ENCODE results near the gene ESF1. TPM values are rescaled to one million over a fixed set of nuclear protein-coding genes. Genes with fewer than 3 reads are reported as not detected.
A peak's percentile ranks its signal among the peaks of the same experiment; 100 is the strongest.

ESF1 gene
- total and polyA plus RNA-seq, 12 donors: 5.9 to 23.1 (median 13.5) TPM

DNA sequence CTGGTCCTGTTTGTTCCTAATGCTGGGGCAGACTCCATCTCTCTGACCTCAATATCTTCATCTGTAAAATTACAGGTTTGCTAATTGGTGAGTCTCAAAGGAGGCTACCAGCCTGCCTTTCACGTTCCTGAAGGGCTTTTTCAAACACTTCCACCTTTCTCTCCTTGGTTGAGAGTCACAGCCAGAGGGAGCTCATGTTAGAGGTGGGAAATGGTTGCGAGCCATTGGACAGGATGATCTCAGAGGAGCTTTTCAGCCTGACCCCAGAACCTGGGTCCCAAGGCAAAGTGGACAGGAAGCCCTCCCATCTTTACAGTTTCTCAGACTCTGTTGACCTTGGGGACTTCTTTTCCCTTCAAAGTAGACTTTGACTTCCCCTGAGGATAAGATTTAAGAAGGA, 37.7 kb upstream of the ESF1 start:
- Histone ChIP-seq H3K4me1 (peaks cover 0 to 13% (median 0%) of the 10 kb centered on the region in 9 donors), H3K27ac (no peak overlapping the region), H3K4me3 (no peak overlapping the region), H3K36me3 (peaks cover 0 to 24% (median 6%) of the 10 kb centered on the region in 9 donors), H3K9me3 (peaks cover 0 to 8% (median 0%) of the 10 kb centered on the region in 11 donors), H3K27me3 (no peaks in the 10 kb centered on the region)
- intact Hi-C loops (cut with DNase I): loop anchor here in 4 of 10 donors (5.0 to 10.0 kb wide), 5 partner anchors 122 to 240 kb away; no protein-coding TSS in a partner anchor
- ATAC-seq (no peak), DNase-seq (no peak)
- 54 to 69% methylated on average over 2 of the region's 2 CpGs for WGBS, 2 donors
- TF ChIP-seq CTCF (IDR thresholded peaks at IDR 0.05): peak in 1 of 9 donors; percentile 10

DNA sequence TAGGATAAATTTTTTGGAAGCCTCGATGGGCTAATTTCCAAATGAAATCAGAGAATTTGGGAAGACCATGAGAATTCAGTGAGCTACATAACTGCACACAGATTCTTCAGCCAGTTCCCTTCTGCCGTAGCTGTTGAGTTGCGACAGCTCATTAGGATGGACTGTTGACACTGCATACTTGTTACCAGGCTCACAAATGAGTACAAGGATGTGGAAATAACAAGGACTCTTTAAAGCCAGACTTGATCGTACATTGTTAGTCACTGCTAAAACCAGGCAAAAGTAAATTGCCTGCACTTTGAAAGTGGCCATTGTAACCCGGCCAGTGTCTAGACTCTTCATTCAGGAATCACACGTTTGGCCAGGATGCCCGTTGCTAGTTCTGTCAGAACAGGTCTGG, 37.2 kb upstream of the ESF1 start:
- WGBS, 2 donors: 87 to 88% methylated on average over 7 of the region's 7 CpGs
- Histone ChIP-seq H3K9me3 (peaks cover 0 to 8% (median 0%) of the 10 kb centered on the region in 11 donors), H3K27ac (no peak overlapping the region), H3K27me3 (no peaks in the 10 kb centered on the region), H3K4me1 (peaks cover 0 to 13% (median 0%) of the 10 kb centered on the region in 9 donors), H3K4me3 (no peak overlapping the region), H3K36me3 (peaks cover 0 to 30% (median 10%) of the 10 kb centered on the region in 9 donors)
- ATAC-seq: peak in 1 of 8 donors; percentile 14
- no peak for TF ChIP-seq CTCF (IDR thresholded peaks at IDR 0.05)
- DNase-seq: no peak
- intact Hi-C loops (cut with DNase I): loop anchor here in 9 of 10 donors (2.0 to 10.0 kb wide), 6 partner anchors 123 to 240 kb away; no protein-coding TSS in a partner anchor

DNA sequence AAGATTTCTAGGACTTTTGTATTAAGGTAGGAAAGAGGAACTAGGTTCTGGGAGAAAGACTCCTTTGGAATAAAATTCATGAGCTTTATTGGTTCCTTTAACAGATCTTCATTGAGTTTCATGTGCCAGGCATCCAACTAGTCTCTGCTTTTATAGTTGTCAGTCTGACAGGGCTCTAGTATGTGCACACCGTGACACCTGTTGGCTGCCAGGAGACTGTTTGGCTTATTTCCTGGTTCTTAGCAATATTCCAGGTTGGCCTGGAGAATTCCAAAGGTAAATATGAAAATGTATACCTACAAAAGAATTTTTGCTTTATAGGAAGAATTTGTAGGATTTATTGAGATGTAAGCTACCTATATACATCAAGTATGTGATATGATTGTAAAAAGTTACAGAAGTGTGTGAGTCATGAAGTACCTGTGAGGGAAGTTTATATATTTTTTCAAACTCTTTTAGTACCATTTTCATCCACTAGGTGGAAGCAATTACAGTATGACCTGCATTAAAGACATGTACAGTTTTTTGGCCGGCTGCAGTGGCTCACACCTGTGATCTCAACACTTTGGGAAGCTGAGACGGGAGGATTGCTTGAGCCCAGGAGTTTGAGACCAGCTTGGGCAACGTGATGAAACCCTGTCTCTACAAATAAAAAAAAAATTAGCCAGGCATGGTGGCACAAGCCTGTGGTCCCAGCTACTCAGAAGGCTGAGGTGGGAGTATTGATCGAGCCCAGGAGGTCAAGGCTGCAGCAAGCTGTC, 35.3 kb upstream of the ESF1 start:
- Histone ChIP-seq H3K27me3 (no peaks in the 10 kb centered on the region), H3K9me3 (peaks cover 0 to 8% (median 0%) of the 10 kb centered on the region in 11 donors), H3K27ac (no peak overlapping the region), H3K36me3 (peaks cover 0 to 48% (median 21%) of the 10 kb centered on the region in 9 donors), H3K4me1 (peaks cover 0 to 3% (median 0%) of the 10 kb centered on the region in 9 donors), H3K4me3 (no peak overlapping the region)
- ATAC-seq (peak in 7 of 8 donors; percentile 46 to 73 (median 68)), DNase-seq (peak in 1 of 2 donors; percentile 11)
- intact Hi-C loops (cut with DNase I): loop anchor here in 9 of 10 donors (2.0 to 10.0 kb wide), 6 partner anchors 125 to 242 kb away; no protein-coding TSS in a partner anchor
- peak; percentile 45 to 72 (median 62) for TF ChIP-seq CTCF (IDR thresholded peaks at IDR 0.05)
- 28 to 33% methylated on average over 5 of the region's 5 CpGs for WGBS, 2 donors

GRCh38 chr20:13817342-13817741, 32.6 kb upstream of the ESF1 start:
- no peak for ATAC-seq
- no peak for DNase-seq
- no peak overlapping the region for H3K4me3 ChIP-seq
- no peaks in the 10 kb centered on the region for H3K27me3 ChIP-seq
- TF ChIP-seq CTCF (IDR thresholded peaks at IDR 0.05): no peak
- H3K27ac ChIP-seq: no peak overlapping the region
- H3K4me1 ChIP-seq: no peaks in the 10 kb centered on the region
- H3K9me3 ChIP-seq: peaks cover 0 to 8% (median 0%) of the 10 kb centered on the region in 11 donors
- peaks cover 0 to 75% (median 38%) of the 10 kb centered on the region in 9 donors for H3K36me3 ChIP-seq
- intact Hi-C loops (cut with DNase I): no loop called here
